BE2C (cell line): ENCODE results near the gene YTHDF2. TPM values are rescaled to one million over a fixed set of nuclear protein-coding genes. Genes with fewer than 3 reads are reported as not detected.
A peak's percentile ranks its signal among the peaks of the same experiment; 100 is the strongest.
"Not testable (repeated sequence)": the region's sequence is repeated elsewhere in the genome, so short reads cannot be mapped to it uniquely, and the experiment has no call there.

Experiments
- DNase-seq: peaks from one replicate; pipeline ENCODE4 v3.0.0-alpha.2; 2020
- H3K27me3 ChIP-seq: fragments of 250-450 bp; sonication (Bioruptor Pico); 2 replicates; pipeline ENCODE4 v1.5.1; 2020; ENCODE audit warnings: mild to moderate bottlenecking
- H3K36me3 ChIP-seq: fragments of 250-450 bp; sonication (Bioruptor Pico); 2 replicates; pipeline ENCODE4 v1.5.1; 2020; ENCODE audit warnings: mild to moderate bottlenecking
- H3K4me1 ChIP-seq: fragments of 250-450 bp; sonication (Bioruptor Pico); 2 replicates; pipeline ENCODE4 v1.5.1; 2020
- H3K4me3 ChIP-seq: 2 replicates; pipeline ENCODE4 v1.5.1; 2011; ENCODE audit warnings: low read depth, low read length
- H3K9me3 ChIP-seq: fragments of 250-450 bp; sonication (Bioruptor Pico); 2 replicates; pipeline ENCODE4 v1.5.1; 2020
- CTCF ChIP-seq: IDR thresholded peaks from 2 replicates; pipeline ENCODE4 v1.5.1; 2012; ENCODE audit warnings: mild to moderate bottlenecking, low read depth, low read length
- polyA plus RNA-seq: library from polyadenylated mRNA; unstranded; fragments of >200 nt; gene quantifications from one replicate; pipeline ENCODE4 v1.2.1, GENCODE V29; 2012; ENCODE audit warnings: low read depth, missing spikeins; ENCODE audit not compliant: insufficient read length, insufficient read depth

Gene YTHDF2
- polyA plus RNA-seq, result 107 TPM

GRCh38 chr1:28736450-28737306 is at the start of gene YTHDF2:
Gene YTHDF2, plus strand, starts transcription at chr1:28736940. Its CDS starts 181 bp downstream, at chr1:28737121.
- peak; percentile 94 for DNase-seq
- Histone ChIP-seq H3K9me3 (no peaks in the 10 kb centered on the region), H3K27me3 (no peaks in the 10 kb centered on the region), H3K4me1 (no peaks in the 10 kb centered on the region), H3K36me3 (peaks cover 33% of the 10 kb centered on the region), H3K4me3 (peak within 1 kb of the TSS; percentile 86)
- peak; percentile 60 for TF ChIP-seq CTCF

- H3K4me3 ChIP-seq, H3K27me3 ChIP-seq, DNase-seq, H3K9me3 ChIP-seq, H3K36me3 ChIP-seq, H3K4me1 ChIP-seq: not testable (repeated sequence)
Measured at GRCh38 chr1:28691627-28692026, 45.1 kb upstream of the YTHDF2 start.

- TF ChIP-seq CTCF, result no peak
- no peaks in the 10 kb centered on the region for H3K4me1 ChIP-seq
- no peaks in the 10 kb centered on the region for H3K27me3 ChIP-seq
- no peak overlapping the region for H3K4me3 ChIP-seq
- H3K9me3 ChIP-seq, result no peaks in the 10 kb centered on the region
- DNase-seq, result no peak
- no peaks in the 10 kb centered on the region for H3K36me3 ChIP-seq
Measured at GRCh38 chr1:28703629-28704028, 33.1 kb upstream of the YTHDF2 start.

- Histone ChIP-seq H3K27me3 (no peaks in the 10 kb centered on the region), H3K9me3 (no peaks in the 10 kb centered on the region), H3K36me3 (no peaks in the 10 kb centered on the region), H3K4me3 (no peak overlapping the region), H3K4me1 (no peaks in the 10 kb centered on the region)
- no peak for DNase-seq
- TF ChIP-seq CTCF, result no peak
Measured at GRCh38 chr1:28716336-28716735, 20.4 kb upstream of the YTHDF2 start.

GRCh38 chr1:28718166-28718565 is 18.6 kb upstream of the YTHDF2 start:
- Histone ChIP-seq H3K27me3 (no peaks in the 10 kb centered on the region), H3K36me3 (no peaks in the 10 kb centered on the region), H3K4me3 (no peak overlapping the region), H3K9me3 (no peaks in the 10 kb centered on the region), H3K4me1 (no peaks in the 10 kb centered on the region)
- no peak for TF ChIP-seq CTCF
- no peak for DNase-seq

- Histone ChIP-seq H3K36me3 (no peaks in the 10 kb centered on the region), H3K27me3 (no peaks in the 10 kb centered on the region), H3K4me1 (no peaks in the 10 kb centered on the region), H3K4me3 (no peak overlapping the region), H3K9me3 (no peaks in the 10 kb centered on the region)
- no peak for DNase-seq
- TF ChIP-seq CTCF, result no peak
Measured at GRCh38 chr1:28718586-28719331, 18.0 kb upstream of the YTHDF2 start.
